DMS 273 (cell line): ENCODE results near the gene PAM.
A peak's percentile ranks its signal among the peaks of the same experiment; 100 is the strongest.

Source experiments
- DNase-seq: peaks from one replicate; lab custom pipeline; 2025; ENCODE audit not compliant: unreplicated experiment; lab: John Stamatoyannopoulos, UW

PAM gene

DNA sequence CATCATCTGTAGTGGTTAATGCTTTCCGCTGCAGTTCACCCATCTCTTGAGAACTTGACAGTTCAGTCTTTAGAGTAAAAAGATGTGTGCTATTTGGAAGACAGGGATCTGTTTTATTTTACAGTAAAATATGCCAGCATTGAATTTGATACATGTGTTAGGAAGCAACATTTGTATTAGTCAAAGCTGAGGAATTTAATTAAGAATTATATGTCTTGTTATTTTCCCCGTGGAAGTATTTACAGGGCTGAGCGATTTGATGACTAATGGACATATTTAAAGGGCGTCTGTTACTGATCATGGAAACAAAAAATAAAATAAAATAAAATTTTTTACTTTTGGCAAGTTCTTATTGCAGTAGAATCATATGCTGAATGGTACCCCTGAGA lies 101.3 kb downstream of the PAM start:
- no peak for DNase-seq

DNA sequence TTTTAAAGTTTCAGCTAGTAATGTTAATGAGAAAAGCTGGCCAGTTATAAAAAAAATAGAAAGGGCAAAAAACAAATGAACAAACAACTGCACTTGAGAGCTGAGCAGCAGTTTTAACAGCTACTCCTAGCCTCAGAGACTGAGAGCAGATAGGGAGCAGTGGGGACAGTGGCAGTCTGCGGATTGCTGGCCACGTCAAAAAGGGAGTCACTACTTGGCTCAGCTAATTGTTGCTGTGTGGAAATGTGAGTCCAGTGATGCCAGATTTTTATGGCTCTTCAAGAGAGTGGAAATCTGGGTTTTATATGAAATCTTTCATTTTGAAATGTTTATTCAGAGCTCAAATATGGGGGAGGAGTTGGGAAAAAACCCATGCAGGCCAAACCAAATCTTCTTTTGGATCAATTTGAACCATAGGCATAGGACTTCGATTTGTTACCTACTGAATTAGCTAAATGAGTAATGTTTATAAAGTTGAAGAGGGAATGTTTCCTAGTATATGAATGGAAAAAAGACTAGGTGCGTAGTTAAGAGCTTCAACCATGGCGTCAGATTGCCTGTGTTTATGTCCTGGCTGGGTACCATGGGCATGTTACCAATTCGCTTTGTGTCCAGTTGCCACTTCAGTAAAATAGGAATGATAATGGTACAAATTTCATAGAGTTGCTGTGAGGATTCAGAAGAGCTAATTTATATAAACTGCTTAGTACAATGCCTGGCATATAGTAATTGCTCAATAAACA lies 102.1 kb downstream of the PAM start:
- DNase-seq = no peak

- DNase-seq = peak; percentile 41
Observed at GRCh38 chr5:102858221-102858620, 103.1 kb downstream of the PAM start.

- DNase-seq = no peak
Observed at GRCh38 chr5:102858808-102859207, 103.7 kb downstream of the PAM start.

DNA sequence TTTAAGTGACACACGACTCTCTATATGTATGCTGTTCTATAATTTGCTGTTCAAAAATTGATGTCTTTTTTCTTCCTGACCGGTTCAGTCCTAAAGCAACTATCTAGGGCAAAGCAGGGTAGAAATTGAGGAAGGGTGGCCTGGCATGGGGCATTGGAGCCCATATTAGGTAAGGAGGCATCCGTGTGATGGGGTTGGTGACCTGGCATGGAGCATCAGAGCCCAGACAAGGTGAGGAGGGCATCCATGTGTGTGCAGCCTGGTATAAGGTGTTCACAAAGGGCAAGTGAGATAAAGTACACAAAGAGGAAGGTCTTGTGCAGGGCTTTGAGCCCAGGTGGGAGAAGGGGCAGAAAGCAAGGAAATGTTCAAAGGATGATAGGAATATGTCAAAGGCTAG lies 104.9 kb downstream of the PAM start:
- DNase-seq = no peak

GRCh38 chr5:102863058-102863457 lies 108.0 kb downstream of the PAM start:
- no peak for DNase-seq

- DNase-seq = no peak
Observed at GRCh38 chr5:102863764-102864560, 108.9 kb downstream of the PAM start.

DNA sequence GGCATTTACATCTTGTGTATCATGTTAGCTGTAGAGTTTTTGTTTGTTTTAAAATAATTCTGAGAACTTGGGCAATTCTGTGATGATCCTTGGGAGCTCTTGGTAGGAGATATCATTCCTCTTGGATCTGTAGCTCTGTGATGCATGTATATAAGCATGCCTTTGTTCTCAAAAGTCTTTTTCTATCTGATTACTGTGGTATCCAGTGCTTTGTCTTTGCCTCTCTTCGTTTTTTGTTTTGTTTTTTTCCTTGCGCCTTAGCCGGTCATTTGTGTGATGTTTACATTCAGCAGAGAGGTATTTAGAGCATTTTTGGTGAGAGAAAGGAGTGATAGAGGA lies 110.0 kb downstream of the PAM start:
- DNase-seq = peak; percentile 53

- DNase-seq = peak; percentile 91
Observed at GRCh38 chr5:102865510-102866236, 110.6 kb downstream of the PAM start.

DNA sequence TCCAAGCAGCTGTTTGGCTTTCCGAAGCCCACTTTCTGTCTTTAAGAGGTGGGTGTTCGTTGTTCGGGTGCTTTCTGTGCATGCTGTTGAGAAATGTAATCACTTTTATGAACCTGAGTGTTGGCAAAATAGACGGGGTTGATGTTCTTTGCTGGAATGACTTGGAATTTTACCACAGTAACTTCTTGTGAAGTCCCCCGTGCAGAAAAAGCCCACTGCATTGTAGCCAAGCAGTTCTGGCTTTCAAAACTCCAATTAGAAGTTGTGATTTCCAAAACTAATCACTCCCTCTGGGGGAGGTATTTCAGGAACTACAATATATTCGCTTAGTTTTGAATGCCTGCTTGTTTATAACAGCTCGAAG lies 111.1 kb downstream of the PAM start:
- no peak for DNase-seq

DNA sequence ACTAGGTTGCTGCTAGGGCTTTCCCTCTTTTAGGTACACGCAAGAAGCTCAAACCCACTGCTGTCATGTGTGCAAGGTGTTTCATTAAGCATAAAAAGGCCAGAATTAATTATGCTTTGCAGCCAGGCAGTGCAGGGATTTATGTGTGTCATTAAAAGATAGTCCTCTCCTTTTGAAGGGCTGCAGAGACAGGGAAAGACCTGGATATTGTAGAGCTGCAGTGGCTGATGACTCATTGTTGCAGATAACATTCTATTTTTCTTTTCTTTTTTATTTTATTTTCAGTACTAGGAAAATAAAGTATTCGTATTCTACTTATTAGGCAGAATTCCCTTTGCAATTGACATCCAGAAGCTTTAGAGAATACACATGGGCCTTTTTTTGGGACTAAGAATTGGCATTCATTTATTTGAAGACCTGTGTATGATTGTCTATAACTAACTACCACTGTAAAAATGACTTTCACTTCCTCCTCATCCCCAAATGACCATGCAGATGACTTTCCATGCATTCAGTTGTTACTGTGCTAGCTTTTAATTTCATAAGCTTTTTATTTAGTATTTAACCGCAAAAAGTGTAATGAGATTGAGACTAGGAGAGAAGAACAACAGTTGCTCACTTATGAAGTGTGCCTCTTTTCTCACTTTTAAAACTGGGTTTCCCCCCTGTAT lies 113.0 kb downstream of the PAM start:
- peak; percentile 19 for DNase-seq

DNA sequence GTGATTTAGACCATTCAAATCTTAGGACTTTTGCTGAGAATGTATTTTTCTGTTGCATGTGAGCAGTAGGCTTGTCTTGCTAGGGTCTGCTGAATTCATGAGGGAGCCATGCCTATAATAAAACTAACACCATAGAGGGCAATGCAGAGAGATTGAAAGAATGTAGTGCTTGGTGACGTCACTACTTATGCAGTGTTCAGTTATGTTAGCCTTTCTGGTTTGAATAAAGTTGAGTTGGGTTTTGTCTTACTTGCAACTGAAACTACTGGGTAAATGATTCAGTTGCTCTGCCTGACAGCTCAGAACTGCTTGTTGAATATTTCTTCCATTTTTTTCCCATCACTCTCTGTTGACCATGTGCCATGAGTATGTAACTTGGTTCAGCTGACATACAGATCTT lies 114.1 kb downstream of the PAM start:
- no peak for DNase-seq

DNA sequence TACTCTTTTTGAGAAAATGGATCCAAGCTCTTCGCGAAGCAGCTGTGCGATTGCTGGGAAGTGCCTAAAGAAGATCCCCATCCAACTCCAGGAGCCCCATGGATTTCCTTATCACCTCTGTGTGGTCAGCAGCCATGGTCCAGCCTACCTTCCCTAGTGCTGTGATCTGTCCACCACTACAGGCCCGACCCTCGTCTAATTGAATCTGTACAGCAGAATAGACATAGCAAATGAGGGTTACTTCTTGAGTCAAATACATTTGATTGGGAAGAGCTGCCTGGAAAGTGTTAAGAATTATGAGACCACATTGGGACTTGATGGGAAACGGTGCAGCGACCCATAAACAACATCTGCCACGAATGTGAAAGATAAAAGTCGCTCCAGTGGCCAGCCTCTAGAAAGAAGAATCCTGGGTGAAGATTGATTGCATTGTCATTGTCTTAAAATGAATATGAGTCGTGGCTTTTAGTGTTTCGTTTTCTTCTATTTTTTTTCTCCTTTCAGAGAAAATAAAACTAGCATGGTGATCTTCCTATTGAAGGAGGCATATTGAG lies 118.4 kb downstream of the PAM start:
- DNase-seq = peak; percentile 78

DNA sequence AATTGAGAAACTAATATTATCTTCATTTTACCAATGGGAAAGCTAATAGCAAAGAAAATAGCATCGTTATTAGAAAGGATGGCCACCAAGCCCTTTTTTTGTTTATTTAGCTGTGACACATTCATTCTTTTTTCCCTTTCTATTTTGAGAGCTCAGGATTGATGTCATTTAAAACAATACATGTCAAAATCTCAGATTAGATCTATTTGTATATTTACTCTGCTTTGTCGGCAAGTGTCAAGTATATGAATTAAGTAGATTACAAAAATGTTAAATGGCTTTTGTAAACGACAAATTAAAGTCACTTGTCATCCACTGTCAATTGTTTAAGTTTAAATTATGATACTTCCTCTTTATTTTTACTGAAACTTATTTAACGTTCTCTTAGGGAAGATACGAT lies 118.9 kb downstream of the PAM start:
- DNase-seq = no peak

DNA sequence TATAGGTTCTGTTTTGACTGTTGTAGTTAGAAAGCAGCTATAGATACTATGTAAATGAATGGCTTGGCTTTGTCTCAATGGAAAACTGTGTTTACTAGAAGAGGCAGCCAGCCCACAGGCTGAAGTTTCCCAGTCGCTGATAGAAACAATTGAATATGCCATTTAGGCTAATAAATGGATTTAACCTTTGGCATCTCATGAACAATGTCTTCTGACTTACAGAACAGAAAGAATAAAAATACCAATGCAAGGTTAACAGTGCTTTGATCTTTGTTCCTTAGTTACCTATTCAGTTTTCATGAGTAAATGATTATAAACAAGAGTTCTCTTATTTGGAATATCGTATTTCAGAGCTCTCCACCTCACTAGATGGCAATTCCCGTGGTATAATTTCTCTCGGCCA lies 120.6 kb downstream of the PAM start:
- DNase-seq = peak; percentile 16

DNA sequence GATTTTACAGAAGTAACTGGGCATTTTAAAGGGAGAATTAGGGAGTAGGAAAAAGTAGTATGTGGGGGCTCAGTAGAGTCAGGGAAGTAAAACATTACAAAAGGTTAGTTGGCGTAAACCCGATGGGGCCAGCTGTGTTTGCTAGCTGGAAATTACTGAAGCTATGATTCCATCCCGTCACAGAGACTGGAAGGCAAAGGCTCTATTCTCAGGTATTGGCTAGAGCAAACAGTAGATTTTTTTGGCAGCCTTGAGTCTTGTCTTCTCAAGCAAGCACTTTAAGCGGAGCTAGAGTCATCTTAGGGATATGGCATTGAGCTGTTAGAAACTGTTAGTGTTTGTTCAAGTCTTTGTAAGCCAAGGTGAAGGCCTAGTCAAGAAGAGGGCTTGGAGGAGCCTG lies 121.5 kb downstream of the PAM start:
- no peak for DNase-seq

GRCh38 chr5:102879741-102880140 lies 124.6 kb downstream of the PAM start:
- no peak for DNase-seq

DNA sequence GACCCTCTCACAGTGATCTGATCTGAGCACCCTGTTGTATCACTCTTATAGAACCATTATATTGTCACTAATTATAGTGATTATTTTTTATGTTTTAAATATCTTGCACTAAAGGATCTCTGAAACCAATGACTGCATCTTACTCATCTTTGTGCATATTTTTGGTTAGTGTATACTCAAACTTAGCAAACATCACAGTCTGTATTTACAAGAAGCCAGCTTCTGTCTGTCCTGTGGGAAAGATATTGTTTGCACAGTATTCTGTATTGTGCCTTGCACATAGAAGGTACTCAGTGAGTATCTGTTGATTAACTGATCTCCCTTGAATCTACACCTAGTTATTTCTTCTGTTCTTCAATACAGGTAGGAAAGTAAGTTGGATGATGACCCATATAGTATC lies 131.5 kb downstream of the PAM start:
- no peak for DNase-seq

GRCh38 chr5:102888483-102888882 lies 133.4 kb downstream of the PAM start:
- no peak for DNase-seq

DNA sequence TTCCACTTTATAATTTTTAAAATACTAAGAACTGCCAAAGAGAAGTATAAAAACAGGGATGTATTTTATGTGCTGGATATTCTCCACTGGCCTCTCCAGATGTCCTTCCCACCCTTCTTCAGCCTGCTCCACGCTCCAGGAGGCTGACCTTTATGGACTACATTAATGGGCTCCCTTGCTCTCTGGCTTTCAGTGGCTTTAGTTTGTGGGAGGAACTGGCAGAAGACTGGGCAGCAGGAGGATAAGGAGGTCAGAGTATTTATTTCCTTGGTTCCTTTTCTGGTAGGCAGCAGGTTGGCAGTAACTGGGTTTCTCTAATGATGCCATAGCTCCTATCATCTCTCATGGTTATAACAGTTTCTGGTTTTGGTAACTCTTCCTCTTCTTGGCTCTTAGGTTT lies 133.9 kb downstream of the PAM start:
- no peak for DNase-seq

DNA sequence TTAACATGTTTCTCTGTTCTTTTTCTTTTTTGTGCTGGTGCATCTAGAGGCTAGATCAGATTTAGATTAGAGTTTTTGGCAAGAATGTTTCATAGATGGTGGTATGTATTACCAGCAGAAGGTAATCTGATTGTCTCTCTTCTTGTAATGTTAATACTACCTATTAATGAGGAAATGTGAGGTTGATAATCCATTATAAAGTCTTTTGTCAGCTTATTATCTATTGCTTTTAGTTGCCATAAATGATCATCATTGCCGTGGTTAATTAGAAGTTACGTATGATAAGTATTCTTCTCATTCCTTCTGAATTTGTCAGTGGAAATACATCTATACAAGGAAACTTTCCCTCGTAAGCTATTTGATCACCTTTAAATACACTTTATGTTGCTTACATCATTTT lies 135.0 kb downstream of the PAM start:
- no peak for DNase-seq
